HG02798 (cell line): Measurements from ENCODE around the gene BLM.

Experiments
- ATAC-seq: cut with Tn5 transposase; IDR thresholded peaks from one replicate; pipeline ENCODE4 v1.9.1; 2021; ENCODE audit warnings: mild to moderate bottlenecking; ENCODE audit not compliant: unreplicated experiment, poor library complexity

The BLM gene

GRCh38 chr15:90690585-90690984 is 26.6 kb upstream of the BLM start:
- ATAC-seq = no peak

DNA sequence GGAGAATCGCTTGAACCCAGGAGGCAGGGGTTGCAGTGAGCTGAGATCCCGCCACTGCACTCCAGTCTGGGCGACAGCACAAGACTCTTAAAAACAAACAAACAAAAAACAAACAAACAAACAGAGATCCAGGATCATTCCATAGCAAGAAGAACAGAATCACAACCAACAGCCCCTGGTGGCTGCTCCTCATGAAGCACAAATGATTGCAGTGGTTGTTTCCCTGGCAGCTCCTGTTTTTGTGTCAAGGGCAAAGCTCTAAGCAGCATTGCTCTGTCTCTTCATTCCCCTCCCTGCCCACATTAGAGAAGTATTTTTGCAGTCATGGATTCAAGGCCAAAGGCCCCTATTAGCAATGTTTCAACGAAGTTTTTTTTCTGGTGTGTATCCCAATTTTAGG is 25.8 kb upstream of the BLM start:
- ATAC-seq = no peak

GRCh38 chr15:90691982-90692773 is 25.0 kb upstream of the BLM start:
- no peak for ATAC-seq

GRCh38 chr15:90694987-90695386 is 22.2 kb upstream of the BLM start:
- ATAC-seq = no peak

GRCh38 chr15:90697175-90697574 is 20.0 kb upstream of the BLM start:
- ATAC-seq = no peak

DNA sequence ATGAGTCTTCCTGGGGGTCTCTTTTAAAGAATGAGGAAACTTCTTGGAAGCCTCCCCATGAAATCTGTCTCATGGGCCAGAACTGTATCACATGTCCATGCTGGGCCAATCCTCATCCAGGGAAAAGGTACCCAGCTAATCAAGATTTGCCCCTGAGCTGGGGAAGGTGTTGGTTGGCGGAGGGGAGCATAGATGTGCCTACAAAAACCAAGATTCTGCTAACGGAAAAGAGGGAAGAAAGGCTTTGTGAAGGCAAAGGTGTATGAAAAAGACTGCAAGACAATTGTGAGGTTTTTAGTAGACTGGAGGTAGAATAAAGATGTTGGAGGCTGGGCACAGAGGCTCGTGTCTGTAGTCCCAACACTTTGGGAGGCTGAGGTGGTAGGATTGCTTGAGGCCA is 18.5 kb upstream of the BLM start:
- no peak for ATAC-seq

DNA sequence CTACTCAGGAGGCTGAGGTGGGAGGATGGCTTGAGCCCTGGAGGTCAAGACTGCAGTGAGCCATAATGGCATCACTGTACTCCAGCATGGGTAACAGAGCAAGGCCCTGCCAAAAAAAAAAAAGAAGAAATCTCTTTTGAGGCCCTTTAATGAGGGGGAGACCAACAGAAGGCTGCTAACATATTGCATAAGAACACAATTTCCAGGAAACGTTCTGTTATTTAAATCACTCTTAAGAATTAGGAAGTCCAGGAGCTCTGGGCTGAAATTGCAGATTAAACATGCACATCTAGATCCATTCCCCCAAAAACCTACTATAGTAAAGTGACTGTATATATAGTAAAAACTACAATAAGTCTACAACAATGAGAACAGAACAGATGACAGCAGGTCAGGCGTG is 16.1 kb upstream of the BLM start:
- no peak for ATAC-seq

DNA sequence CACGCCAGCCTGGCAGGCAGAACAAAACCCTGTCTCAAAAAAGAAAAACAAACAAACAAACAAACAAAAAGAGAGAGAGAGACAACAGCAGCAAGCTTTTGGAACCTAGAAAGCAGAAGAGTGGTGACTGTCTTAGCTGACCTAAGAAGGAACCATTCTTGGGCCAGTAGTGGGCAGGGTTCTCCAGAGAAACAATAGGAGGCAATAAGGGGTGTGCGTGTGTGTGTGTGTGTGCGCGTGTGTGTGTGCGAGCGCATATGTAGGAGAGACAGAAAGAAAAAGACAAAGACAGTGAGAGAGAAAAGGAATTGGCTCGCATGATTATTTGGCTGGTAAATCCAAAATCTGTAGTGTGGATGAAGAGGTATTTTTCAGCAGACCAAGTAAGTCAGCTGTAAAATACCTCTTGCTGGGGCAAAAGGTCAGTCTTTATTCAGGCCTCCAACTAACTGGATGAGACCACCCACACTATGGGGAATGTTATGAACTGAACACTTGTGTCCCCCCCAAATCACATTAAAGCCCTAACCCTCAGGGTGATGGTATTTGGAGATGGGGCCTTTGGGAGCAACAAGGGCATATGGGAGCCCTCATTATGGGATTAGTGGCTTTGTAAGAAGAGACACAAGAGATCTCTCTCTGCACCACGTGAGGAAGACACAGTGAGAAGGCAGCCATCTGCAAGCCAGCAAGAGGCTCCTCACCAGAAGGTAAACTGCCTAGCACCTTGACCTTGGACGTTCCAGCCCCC is 15.1 kb upstream of the BLM start:
- no peak for ATAC-seq

- ATAC-seq = no peak
Observed at GRCh38 chr15:90703455-90703854, 13.7 kb upstream of the BLM start.

DNA sequence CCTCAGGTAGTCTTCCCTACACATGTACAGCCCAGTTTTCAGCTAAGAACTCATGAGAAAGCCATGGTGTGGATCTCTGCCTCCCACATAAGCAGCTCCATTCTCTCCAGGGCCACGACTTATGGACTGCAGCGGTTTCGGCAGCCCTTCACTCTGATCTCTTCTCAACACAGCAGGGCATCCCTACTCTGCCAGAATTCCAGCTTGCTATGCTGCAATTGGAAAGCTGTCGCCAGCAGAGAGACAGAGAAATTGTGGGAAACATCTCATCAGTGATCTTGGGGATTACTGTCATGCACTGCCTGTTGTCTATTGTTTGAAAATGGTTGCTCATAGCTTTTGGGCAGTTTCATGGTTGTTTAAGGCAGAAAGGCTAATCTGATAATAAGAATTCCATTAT is 11.9 kb upstream of the BLM start:
- ATAC-seq = no peak

GRCh38 chr15:90706394-90707327 is 10.5 kb upstream of the BLM start:
- ATAC-seq = no peak

GRCh38 chr15:90707489-90707888 is 9.7 kb upstream of the BLM start:
- ATAC-seq = no peak

DNA sequence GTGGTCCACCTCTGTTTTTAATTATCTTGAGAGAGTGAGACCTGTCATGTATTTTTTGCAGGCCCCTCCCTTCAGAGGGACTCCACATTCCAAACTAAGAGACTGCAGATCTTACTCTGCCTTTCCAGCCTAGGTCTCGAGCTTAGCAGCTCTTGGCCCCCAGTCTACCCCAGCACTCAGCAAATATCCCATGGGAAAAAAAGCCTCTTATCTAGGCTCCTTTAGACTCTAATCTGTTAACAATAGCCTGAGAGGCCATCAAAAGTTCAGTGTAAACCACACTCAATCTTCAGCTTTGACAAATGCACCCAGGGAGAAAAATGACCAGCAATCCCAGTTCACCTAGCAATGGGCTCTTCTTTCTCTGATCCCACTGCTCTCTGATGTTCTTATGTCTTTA is 8.6 kb upstream of the BLM start:
- ATAC-seq = no peak

- ATAC-seq = no peak
Observed at GRCh38 chr15:90709278-90709677, 7.9 kb upstream of the BLM start.

- no peak for ATAC-seq
Observed at GRCh38 chr15:90710436-90711027, 6.6 kb upstream of the BLM start.

- no peak for ATAC-seq
Observed at GRCh38 chr15:90711418-90711824, 5.7 kb upstream of the BLM start.

DNA sequence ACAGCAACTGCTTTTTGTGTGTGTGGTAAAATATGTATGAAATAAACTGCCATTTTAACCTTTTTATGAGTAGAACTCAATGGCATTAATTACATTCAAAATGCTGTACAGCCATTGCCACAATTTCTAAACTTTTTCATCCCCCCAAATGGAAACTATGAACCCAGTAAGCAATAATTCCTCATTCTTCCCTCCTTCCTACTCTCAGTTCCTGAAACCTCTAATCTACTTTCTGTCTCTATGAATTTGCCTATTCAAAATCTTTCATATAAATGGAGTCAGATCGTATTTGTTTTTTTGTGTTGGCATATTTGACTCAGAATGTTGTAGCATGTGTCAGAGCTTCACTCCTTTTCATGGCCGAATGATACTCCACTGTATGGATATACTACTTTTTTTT is 5.3 kb upstream of the BLM start:
- ATAC-seq = no peak

DNA sequence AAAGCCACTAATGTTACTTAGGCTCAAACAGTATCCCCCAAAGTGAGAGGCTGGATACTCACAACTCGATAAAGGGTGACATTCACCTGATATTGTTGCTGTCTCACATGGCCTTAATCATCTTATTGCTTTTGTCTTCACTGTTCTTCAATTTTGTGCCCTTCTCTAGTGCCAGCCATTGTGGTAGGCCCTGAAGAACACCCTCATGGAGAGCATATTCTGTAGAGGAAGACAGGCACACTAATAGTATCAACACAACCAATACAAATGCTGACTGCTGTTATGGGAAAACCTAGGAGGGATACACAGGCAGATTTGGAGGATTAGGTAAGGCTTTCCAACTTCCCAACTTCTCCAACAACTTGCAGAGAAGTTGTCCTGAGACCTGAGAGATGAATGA is 4.1 kb upstream of the BLM start:
- no peak for ATAC-seq

- no peak for ATAC-seq
Observed at GRCh38 chr15:90716317-90716975, 700 bp upstream of the BLM start.

GRCh38 chr15:90718232-90718631 is 1.1 kb downstream of the BLM start:
- ATAC-seq = no peak
